Astrocyte (in vitro differentiated cells and primary cell): ENCODE measurements around the gene NT5C3B.

Source experiments
- CTCF ChIP-seq: IDR thresholded peaks from 2 replicates; pipeline ENCODE4 v1.5.1; 2011; ENCODE audit warnings: low read depth, mild to moderate bottlenecking, inconsistent platforms, low read length, moderate library complexity; ENCODE audit not compliant: insufficient read depth
- EZH2 ChIP-seq: IDR thresholded peaks from 2 replicates; pipeline ENCODE4 v1.6.1; 2012; ENCODE audit warnings: mild to moderate bottlenecking, low read length, inconsistent platforms; ENCODE audit not compliant: insufficient read depth

GRCh38 chr17:41824086-41824485 is 11.9 kb downstream of the NT5C3B start:
- TF ChIP-seq CTCF (no peak), EZH2 (no peak)
